SH-SY5Y (cell line): ENCODE measurements around the gene MAP2K7.

Source experiments
- GATA2 ChIP-seq: IDR thresholded peaks from 2 replicates; pipeline ENCODE4 v1.6.1; 2011; ENCODE audit warnings: mild to moderate bottlenecking, low read depth, low read length
- GATA3 ChIP-seq: IDR thresholded peaks from 2 replicates; pipeline ENCODE4 v1.6.1; 2011; ENCODE audit warnings: low read depth, mild to moderate bottlenecking, low read length, moderate library complexity

DNA sequence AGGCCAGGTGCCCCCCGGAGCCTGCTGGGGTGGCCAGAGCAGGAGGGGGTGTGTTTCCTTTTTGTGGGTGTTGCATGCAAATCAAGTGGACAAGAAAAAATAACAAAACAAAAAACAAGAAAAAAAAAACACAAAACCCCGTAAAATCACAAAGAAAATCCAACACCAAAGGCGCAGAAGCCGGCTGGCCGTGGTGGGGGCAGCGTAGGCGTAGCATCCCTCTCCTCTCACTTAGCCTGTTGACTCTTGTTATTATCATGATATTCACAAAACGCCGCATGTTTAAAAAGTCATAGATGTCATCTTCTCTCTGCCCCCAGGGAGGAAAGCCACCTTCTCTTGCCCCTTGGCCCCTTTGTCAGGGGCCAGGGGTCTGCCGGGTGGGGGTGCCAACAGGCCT lies 10.0 kb downstream of the MAP2K7 start:
- TF ChIP-seq GATA3: no peak
- TF ChIP-seq GATA2: no peak
